Breast epithelium (tissue), 4 donors: ENCODE results near the gene ADAMTS8. TPM values are rescaled to one million over a fixed set of nuclear protein-coding genes. Genes with fewer than 3 reads are reported as not detected.

ENCODE experiments used
- DNase-seq, 2 donors: peaks; one replicate each; pipeline ENCODE4 v3.0.0-alpha.2; 2019; ENCODE audit warnings: low spot score in 2 of 2
- H3K27ac ChIP-seq, 2 donors: fragments of 200-600 bp; sonication (generic) in 1 of 2; one replicate each; pipeline ENCODE4 v1.5.1; 2016 to 2019; ENCODE audit warnings: mild to moderate bottlenecking in 1 of 2
- H3K27me3 ChIP-seq, 2 donors: fragments of 200-600 bp; sonication (generic) in 1 of 2; one replicate each; pipeline versions ENCODE4 v1.5.1 to v1.6.0; 2017 to 2019; ENCODE audit warnings: control low read depth in 1 of 2, mild to moderate bottlenecking in 1 of 2
- H3K36me3 ChIP-seq: fragments of 200-600 bp; one replicate; pipeline ENCODE4 v1.5.1; 2019
- H3K4me1 ChIP-seq, 2 donors: fragments of 200-600 bp; sonication (generic); one replicate each; pipeline ENCODE4 v1.5.1; 2016 to 2019; ENCODE audit warnings: control low read depth in 1 of 2
- H3K4me3 ChIP-seq, 3 donors: fragments of 200-600 bp; sonication (generic); 1 replicate in 2 of 3; 2 replicates in 1 of 3; pipeline ENCODE4 v1.5.1; 2016 to 2019; ENCODE audit warnings: mild to moderate bottlenecking in 3 of 3, moderate library complexity in 2 of 3
- H3K9me3 ChIP-seq, 2 donors: fragments of 200-600 bp; sonication (generic) in 1 of 2; one replicate each; pipeline ENCODE4 v1.5.1; 2016 to 2019; ENCODE audit warnings: control low read depth in 1 of 2
- CTCF ChIP-seq, 3 donors: fragments of 450-650 bp; IDR thresholded peaks; one replicate each; pipeline ENCODE4 v1.5.1; 2016 to 2017; ENCODE audit warnings: antibody characterized with exemption in 3 of 3, mild to moderate bottlenecking in 3 of 3, moderate library complexity in 3 of 3
- POLR2A ChIP-seq: fragments of 450-650 bp; IDR thresholded peaks from one replicate; pipeline ENCODE4 v1.6.1; 2016; ENCODE audit warnings: antibody characterized with exemption, mild to moderate bottlenecking, moderate library complexity
- POLR2AphosphoS5 ChIP-seq, 3 donors: sonication (generic); formaldehyde crosslinking; IDR thresholded peaks; one replicate each; pipeline ENCODE4 v1.6.1; 2017; ENCODE audit warnings: antibody characterized with exemption in 3 of 3
- intact Hi-C: fragments of 100-400 bp; cut with DNase I; formaldehyde crosslinking; loops from one replicate; pipeline ENCODE4 v1.15.1; 2023; ENCODE audit warnings: low total_unique reads
- total RNA-seq, 3 donors: library from RNA; depleted of rRNA; stranded (reverse); fragments of >200 nt; gene quantifications; one replicate each; pipeline ENCODE4 v1.1.0, GENCODE V29; 2016

The ADAMTS8 gene
- total RNA-seq, 3 donors from 2014 or later = 0.32 to 2.0 (median 0.44) TPM

GRCh38 chr11:130379276-130379675 is 49.1 kb downstream of the ADAMTS8 start:
- no peak for DNase-seq
- no peaks in the 10 kb centered on the region for H3K9me3 ChIP-seq
- H3K27ac ChIP-seq = no peak overlapping the region
- H3K4me3 ChIP-seq = no peak overlapping the region
- TF ChIP-seq POLR2A (no peak), CTCF (IDR thresholded peaks at IDR 0.05) (no peak), POLR2AphosphoS5 (IDR thresholded peaks at IDR 0.05) (no peak)
- H3K36me3 ChIP-seq = no peaks in the 10 kb centered on the region
- H3K27me3 ChIP-seq = no peaks in the 10 kb centered on the region
- no peaks in the 10 kb centered on the region for H3K4me1 ChIP-seq
- intact Hi-C loops = no loop called here

GRCh38 chr11:130370845-130371590 is 57.4 kb downstream of the ADAMTS8 start:
- no peak overlapping the region for H3K4me3 ChIP-seq
- no peaks in the 10 kb centered on the region for H3K9me3 ChIP-seq
- H3K27ac ChIP-seq = no peak overlapping the region
- no peaks in the 10 kb centered on the region for H3K4me1 ChIP-seq
- DNase-seq = no peak
- TF ChIP-seq POLR2AphosphoS5 (IDR thresholded peaks at IDR 0.05) (no peak), POLR2A (no peak), CTCF (IDR thresholded peaks at IDR 0.05) (no peak)
- intact Hi-C loops = no loop called here
- no peaks in the 10 kb centered on the region for H3K36me3 ChIP-seq
- no peaks in the 10 kb centered on the region for H3K27me3 ChIP-seq

- Histone ChIP-seq H3K27me3 (no peaks in the 10 kb centered on the region), H3K4me3 (no peak overlapping the region), H3K9me3 (no peaks in the 10 kb centered on the region), H3K27ac (peak overlapping the region in 1 of 2 donors; percentile 25), H3K36me3 (no peaks in the 10 kb centered on the region), H3K4me1 (no peaks in the 10 kb centered on the region)
- DNase-seq = no peak
- intact Hi-C loops = no loop called here
- no peak for TF ChIP-seq POLR2A
- TF ChIP-seq POLR2AphosphoS5 (IDR thresholded peaks at IDR 0.05) = no peak
- no peak for TF ChIP-seq CTCF (IDR thresholded peaks at IDR 0.05)
These were observed 58.7 kb downstream of the ADAMTS8 start for GRCh38 chr11:130369713-130370112.

DNA sequence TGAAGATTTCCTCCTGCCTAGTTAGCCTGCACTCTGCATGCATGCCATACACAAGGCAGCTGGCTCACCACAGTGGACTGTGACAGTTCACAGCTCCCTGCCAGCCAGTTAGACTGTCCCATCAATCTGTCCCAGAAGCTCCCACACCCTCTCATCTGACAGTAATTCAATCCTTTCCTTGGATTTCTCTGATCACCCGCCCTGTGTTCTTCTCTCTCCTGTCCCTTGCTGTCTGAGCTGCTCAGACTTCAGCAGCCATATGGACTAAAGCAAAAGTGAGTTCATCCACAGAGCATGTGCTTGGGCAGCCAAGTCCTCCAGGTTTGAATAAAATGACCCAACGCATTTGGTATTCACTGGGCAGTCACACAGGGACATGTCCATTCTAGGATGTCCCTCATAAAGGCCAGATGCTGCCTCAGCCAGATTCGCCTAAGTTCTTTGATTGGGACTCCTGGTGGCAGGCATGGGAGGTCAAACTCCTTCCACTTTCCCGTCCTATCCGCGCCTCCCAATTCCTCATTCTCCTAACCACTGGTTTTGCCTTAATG is 59.2 kb downstream of the ADAMTS8 start:
- Histone ChIP-seq H3K27me3 (no peaks in the 10 kb centered on the region), H3K27ac (peak overlapping the region in 1 of 2 donors; percentile 25), H3K4me1 (no peaks in the 10 kb centered on the region), H3K4me3 (no peak overlapping the region), H3K9me3 (no peaks in the 10 kb centered on the region), H3K36me3 (no peaks in the 10 kb centered on the region)
- TF ChIP-seq CTCF (IDR thresholded peaks at IDR 0.05) (no peak), POLR2A (no peak), POLR2AphosphoS5 (IDR thresholded peaks at IDR 0.05) (no peak)
- DNase-seq = peak in 1 of 2 donors; percentile 25
- intact Hi-C loops = no loop called here

GRCh38 chr11:130359419-130359818 is 69.0 kb downstream of the ADAMTS8 start:
- intact Hi-C loops = no loop called here
- no peaks in the 10 kb centered on the region for H3K27me3 ChIP-seq
- H3K9me3 ChIP-seq = peaks cover 0 to 20% of the 10 kb centered on the region in 2 donors
- H3K36me3 ChIP-seq = no peaks in the 10 kb centered on the region
- H3K4me1 ChIP-seq = no peaks in the 10 kb centered on the region
- DNase-seq = no peak
- H3K27ac ChIP-seq = no peak overlapping the region
- H3K4me3 ChIP-seq = no peak overlapping the region
- TF ChIP-seq POLR2AphosphoS5 (IDR thresholded peaks at IDR 0.05) (no peak), POLR2A (no peak), CTCF (IDR thresholded peaks at IDR 0.05) (no peak)
